Activated naive CD8-positive, alpha-beta T cell treated with anti-CD3 and anti-CD28 coated beads, Interleukin-2, amount 10 ng/mL, durations not matched to agents 7 days and 5 days (primary cell): ENCODE data around the gene TEX9. TPM values are rescaled to one million over a fixed set of nuclear protein-coding genes. Genes with fewer than 3 reads are reported as not detected.

ENCODE experiments used
- ATAC-seq: fragments of 150-1000 bp; cut with Tn5 transposase; one replicate; pipeline ENCODE4 v1.10.0; 2021; ENCODE audit warnings: low read depth, moderate library complexity
- POLR2A ChIA-PET: fragments of 350-600 bp; sonication (Branson Sonifier 250); formaldehyde crosslinking; loops from one replicate; lab custom pipeline; 2021; ENCODE audit warnings: antibody characterized with exemption; lab: Charles Lee
- DNase-seq: peaks from one replicate; pipeline ENCODE4 v3.0.0; 2021
- H3K27ac Mint-ChIP-seq: one replicate; pipeline ENCODE4 v1.8.0; 2022; ENCODE audit warnings: mild to moderate bottlenecking, mixed read lengths
- H3K27me3 Mint-ChIP-seq: one replicate; pipeline ENCODE4 v1.8.0; 2022; ENCODE audit warnings: mild to moderate bottlenecking, moderate library complexity, mixed read lengths
- H3K36me3 Mint-ChIP-seq: one replicate; pipeline ENCODE4 v1.8.0; 2021; ENCODE audit warnings: mild to moderate bottlenecking, mixed read lengths
- H3K4me1 Mint-ChIP-seq: one replicate; pipeline ENCODE4 v1.8.0; 2021; ENCODE audit warnings: mixed read lengths
- H3K4me3 Mint-ChIP-seq: one replicate; pipeline ENCODE4 v1.8.0; 2022; ENCODE audit warnings: mild to moderate bottlenecking, moderate library complexity, mixed read lengths
- H3K9me3 Mint-ChIP-seq: one replicate; pipeline ENCODE4 v1.8.0; 2021; ENCODE audit warnings: mixed read lengths
- total RNA-seq, 2 experiments: library from RNA; stranded (reverse); gene quantifications; one replicate each; pipeline ENCODE4 v1.2.3, GENCODE V29; 2021

Gene TEX9
- total RNA-seq, 2 experiments from 2014 or later, result 1.3 to 1.4 TPM

GRCh38 chr15:56428821-56429458 lies 63.7 kb downstream of the TEX9 start:
- no peak for DNase-seq

GRCh38 chr15:56432304-56432703 lies 67.1 kb downstream of the TEX9 start:
- peaks cover 9% of the 10 kb centered on the region for H3K27me3 Mint-ChIP-seq
- H3K4me3 Mint-ChIP-seq, result no peak overlapping the region
- no peaks in the 10 kb centered on the region for H3K36me3 Mint-ChIP-seq
- no peak overlapping the region for H3K27ac Mint-ChIP-seq
- H3K4me1 Mint-ChIP-seq, result no peaks in the 10 kb centered on the region
- H3K9me3 Mint-ChIP-seq, result peaks cover 1% of the 10 kb centered on the region
- POLR2A ChIA-PET, result no interaction called here
- ATAC-seq, result no peak
- no peak for DNase-seq

More at GRCh38 chr15:56428821-56429458, 63.7 kb downstream of the TEX9 start:
- no peak overlapping the region for H3K4me3 Mint-ChIP-seq
- H3K27ac Mint-ChIP-seq, result no peak overlapping the region
- peaks cover 3% of the 10 kb centered on the region for H3K36me3 Mint-ChIP-seq
- peaks cover 2% of the 10 kb centered on the region for H3K27me3 Mint-ChIP-seq
- H3K9me3 Mint-ChIP-seq, result peaks cover 2% of the 10 kb centered on the region
- POLR2A ChIA-PET, result interaction anchor here (0.6 kb wide), 1 partner anchor 119 kb away, joined by 5 read pairs; no protein-coding TSS in a partner anchor
- ATAC-seq, result no peak
- peaks cover 5% of the 10 kb centered on the region for H3K4me1 Mint-ChIP-seq

DNA sequence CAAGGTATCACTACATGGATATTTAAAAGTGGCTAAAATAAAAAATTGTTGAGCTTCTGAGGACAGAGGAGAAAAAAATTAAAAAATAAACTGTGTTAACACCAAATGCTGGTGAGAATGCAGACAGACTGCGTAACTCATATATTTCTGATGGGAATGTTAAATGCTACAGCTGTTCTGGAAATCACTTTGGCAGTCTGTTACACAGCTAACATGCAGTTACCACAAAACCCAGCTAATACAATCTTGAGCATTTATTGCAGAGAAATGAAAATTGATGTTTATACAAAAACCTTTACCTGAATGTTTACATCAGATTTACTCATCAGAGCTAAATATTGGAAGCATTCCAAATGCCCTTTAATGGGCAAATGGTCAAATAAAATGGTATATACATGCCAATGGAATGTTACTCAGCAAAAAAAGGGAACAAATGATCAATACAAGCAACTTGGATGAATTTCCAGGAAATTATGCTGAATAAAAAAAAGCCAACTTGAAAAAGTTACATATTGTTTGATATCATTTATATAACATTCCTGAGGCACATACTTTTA lies 75.1 kb downstream of the TEX9 start:
- Mint-ChIP-seq H3K4me1 (no peaks in the 10 kb centered on the region), H3K36me3 (no peaks in the 10 kb centered on the region), H3K27me3 (peaks cover 9% of the 10 kb centered on the region), H3K9me3 (peaks cover 1% of the 10 kb centered on the region), H3K4me3 (no peak overlapping the region), H3K27ac (no peak overlapping the region)
- POLR2A ChIA-PET, result no interaction called here
- DNase-seq (no peak), ATAC-seq (no peak)

DNA sequence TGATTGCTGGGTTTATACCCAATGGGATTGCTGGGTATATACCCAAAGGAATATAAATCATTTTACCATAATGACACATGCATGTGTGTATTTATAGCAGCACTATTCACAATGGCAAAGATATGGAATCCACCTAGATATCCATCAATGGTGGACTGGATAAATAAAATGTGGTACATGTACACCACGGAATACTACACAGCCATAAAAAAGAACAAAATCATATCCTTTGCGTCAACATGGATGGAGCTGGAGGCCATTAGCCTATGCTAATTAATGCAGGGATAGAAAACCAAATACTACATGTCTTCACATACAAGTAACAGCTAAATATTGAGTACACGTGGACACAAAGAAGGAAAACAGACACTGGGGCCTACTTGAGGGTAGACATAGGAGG lies 77.1 kb downstream of the TEX9 start:
- H3K9me3 Mint-ChIP-seq, result no peaks in the 10 kb centered on the region
- POLR2A ChIA-PET, result no interaction called here
- DNase-seq (no peak), ATAC-seq (no peak)
- no peaks in the 10 kb centered on the region for H3K4me1 Mint-ChIP-seq
- no peaks in the 10 kb centered on the region for H3K36me3 Mint-ChIP-seq
- H3K27ac Mint-ChIP-seq, result no peak overlapping the region
- H3K27me3 Mint-ChIP-seq, result peaks cover 5% of the 10 kb centered on the region
- no peak overlapping the region for H3K4me3 Mint-ChIP-seq

- H3K4me3 Mint-ChIP-seq, result no peak overlapping the region
- H3K27me3 Mint-ChIP-seq, result peaks cover 10% of the 10 kb centered on the region
- ATAC-seq, result no peak
- H3K36me3 Mint-ChIP-seq, result no peaks in the 10 kb centered on the region
- POLR2A ChIA-PET, result no interaction called here
- H3K27ac Mint-ChIP-seq, result no peak overlapping the region
- no peaks in the 10 kb centered on the region for H3K9me3 Mint-ChIP-seq
- no peak for DNase-seq
- H3K4me1 Mint-ChIP-seq, result no peaks in the 10 kb centered on the region
These were observed 80.5 kb downstream of the TEX9 start for GRCh38 chr15:56445746-56446145.

DNA sequence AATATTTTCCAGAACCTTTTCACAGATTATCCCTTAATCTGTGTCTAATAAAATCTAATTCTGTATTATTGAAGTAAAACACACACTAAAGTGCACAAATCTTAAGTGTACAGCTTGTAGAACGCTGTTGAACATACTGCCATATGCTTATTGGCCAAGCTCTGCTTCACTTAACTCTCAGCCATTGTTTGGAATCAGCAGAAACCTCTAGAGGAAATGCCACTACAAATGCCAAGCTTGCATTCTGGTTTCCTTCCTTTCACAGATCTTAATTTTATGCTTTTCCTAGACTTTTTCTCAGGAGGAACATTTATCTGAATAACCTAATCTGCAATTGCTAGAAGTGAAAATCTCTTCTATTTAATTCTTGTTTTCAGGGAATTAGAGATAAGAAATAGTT lies 89.6 kb downstream of the TEX9 start:
- Mint-ChIP-seq H3K27me3 (peaks cover 17% of the 10 kb centered on the region), H3K36me3 (no peaks in the 10 kb centered on the region), H3K4me3 (no peak overlapping the region), H3K9me3 (no peaks in the 10 kb centered on the region), H3K27ac (no peak overlapping the region), H3K4me1 (no peaks in the 10 kb centered on the region)
- ATAC-seq (no peak), DNase-seq (no peak)
- POLR2A ChIA-PET, result interaction anchor here (0.6 kb wide), 1 partner anchor 549 kb away, joined by 3 read pairs; no protein-coding TSS in a partner anchor

DNA sequence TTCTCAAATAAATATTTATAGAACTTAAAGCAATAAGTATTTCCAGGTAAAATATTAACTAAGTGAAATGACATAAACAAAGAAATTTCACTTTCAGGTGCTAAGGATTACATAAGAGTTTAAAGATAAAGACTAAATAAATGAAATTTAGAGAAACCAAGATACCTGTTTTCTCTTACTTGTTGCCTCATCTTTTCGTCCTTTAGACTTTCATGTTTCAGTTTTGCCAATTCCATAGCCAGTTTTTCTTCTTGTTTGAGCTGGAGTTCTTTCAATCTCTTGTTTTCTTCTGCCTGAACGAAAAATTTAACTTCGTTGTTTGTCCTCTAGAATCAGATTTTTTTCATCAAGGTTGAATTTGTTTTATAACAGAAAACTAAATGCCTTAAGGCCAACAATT lies 91.0 kb downstream of the TEX9 start:
- POLR2A ChIA-PET, result no interaction called here
- Mint-ChIP-seq H3K36me3 (no peaks in the 10 kb centered on the region), H3K4me1 (no peaks in the 10 kb centered on the region), H3K9me3 (no peaks in the 10 kb centered on the region), H3K27ac (no peak overlapping the region), H3K4me3 (no peak overlapping the region), H3K27me3 (peaks cover 13% of the 10 kb centered on the region)
- DNase-seq (no peak), ATAC-seq (no peak)

DNA sequence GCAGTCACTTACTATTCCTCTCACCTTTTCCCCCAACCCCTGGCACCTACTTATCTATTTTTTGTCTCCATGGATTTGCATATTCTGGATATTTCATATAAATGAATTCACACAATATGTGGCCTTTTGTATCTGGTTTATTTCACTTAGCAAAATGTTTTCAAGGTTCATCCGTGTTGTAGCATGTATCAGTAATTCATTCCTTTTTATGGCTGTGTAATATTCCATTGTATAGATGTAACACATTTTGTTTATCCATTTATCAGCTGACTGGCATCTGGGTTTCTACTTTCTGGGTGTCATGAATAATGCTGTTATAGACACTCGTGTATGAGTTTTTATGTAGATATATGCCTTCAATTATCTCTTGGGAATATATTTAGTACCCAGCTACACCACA lies 93.9 kb downstream of the TEX9 start:
- no peak overlapping the region for H3K4me3 Mint-ChIP-seq
- DNase-seq, result no peak
- POLR2A ChIA-PET, result no interaction called here
- no peaks in the 10 kb centered on the region for H3K36me3 Mint-ChIP-seq
- no peak for ATAC-seq
- peaks cover 15% of the 10 kb centered on the region for H3K27me3 Mint-ChIP-seq
- H3K4me1 Mint-ChIP-seq, result no peaks in the 10 kb centered on the region
- H3K27ac Mint-ChIP-seq, result no peak overlapping the region
- no peaks in the 10 kb centered on the region for H3K9me3 Mint-ChIP-seq

DNA sequence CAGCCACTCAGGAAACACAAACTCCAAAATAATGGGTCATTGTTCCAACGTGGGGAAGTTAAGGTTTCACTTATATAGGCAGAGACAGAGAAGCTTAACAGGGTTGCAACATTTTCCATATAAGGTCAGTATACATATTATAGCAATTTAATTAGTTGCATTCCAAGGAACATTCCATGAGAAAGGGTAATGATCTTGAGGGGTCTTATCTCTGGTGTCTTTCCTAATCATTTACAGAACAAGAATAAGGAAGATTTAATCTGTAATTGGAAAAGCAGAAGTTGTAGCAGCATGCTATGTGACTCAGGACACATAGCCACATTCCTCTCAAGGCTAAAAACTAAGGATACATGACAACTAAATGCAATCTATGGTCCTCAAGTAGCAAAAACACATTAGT lies 94.8 kb downstream of the TEX9 start:
- H3K9me3 Mint-ChIP-seq, result no peaks in the 10 kb centered on the region
- H3K27me3 Mint-ChIP-seq, result peaks cover 22% of the 10 kb centered on the region
- no peak overlapping the region for H3K27ac Mint-ChIP-seq
- no peak for DNase-seq
- no peaks in the 10 kb centered on the region for H3K36me3 Mint-ChIP-seq
- POLR2A ChIA-PET, result no interaction called here
- no peak for ATAC-seq
- H3K4me1 Mint-ChIP-seq, result peaks cover 5% of the 10 kb centered on the region
- no peak overlapping the region for H3K4me3 Mint-ChIP-seq

- Mint-ChIP-seq H3K9me3 (no peaks in the 10 kb centered on the region), H3K36me3 (no peaks in the 10 kb centered on the region), H3K27ac (no peak overlapping the region), H3K4me3 (no peak overlapping the region), H3K4me1 (peaks cover 10% of the 10 kb centered on the region), H3K27me3 (peaks cover 21% of the 10 kb centered on the region)
- POLR2A ChIA-PET, result interaction anchor here (0.7 kb wide), 1 partner anchor 1042 kb away, joined by 5 read pairs; no protein-coding TSS in a partner anchor
- DNase-seq, result no peak
- no peak for ATAC-seq
These were observed 95.7 kb downstream of the TEX9 start for GRCh38 chr15:56460947-56461346.

DNA sequence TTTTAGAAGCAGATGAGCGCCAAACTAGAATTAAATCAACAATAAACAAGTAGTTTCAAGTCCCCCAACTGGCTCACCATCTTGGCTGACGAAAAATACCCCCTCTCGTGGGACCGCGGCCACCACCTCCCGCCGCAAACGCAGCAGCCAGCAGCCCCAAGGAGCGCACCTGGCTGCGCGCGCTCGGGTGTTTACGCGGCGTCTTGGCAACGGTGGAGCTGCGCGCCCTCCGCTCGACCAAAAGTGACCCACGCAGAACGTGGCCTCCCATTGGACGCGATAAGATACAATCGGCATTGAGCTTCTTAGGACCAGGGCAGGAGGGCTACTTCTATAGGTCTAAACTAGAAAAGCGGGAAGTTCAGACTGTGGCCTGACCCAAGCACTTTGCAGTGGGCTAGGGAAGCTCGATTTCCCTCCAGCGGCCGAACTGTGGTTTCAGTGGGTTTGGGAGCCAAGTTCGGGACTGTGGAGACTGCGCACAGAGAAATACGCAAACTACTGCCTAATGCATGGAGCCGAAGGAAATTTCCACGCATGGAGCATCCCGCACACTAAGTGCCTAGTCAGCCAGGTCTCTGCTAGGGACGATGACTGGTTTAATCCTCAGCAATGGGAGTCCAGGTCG lies 99.8 kb downstream of the TEX9 start, which contains the start of gene MNS1:
Gene MNS1, minus strand, starts transcription at position 245 of the 628 bp plus-strand sequence. Its CDS starts 165 bp downstream, at position 80.
- peak; percentile 87 for DNase-seq
- POLR2A ChIA-PET, result interaction anchor here (0.6 to 2.4 kb wide), 2 partner anchors 13 to 220 kb away, joined by 3 to 11 read pairs; no protein-coding TSS in a partner anchor
- H3K36me3 Mint-ChIP-seq, result no peaks in the 10 kb centered on the region

GRCh38 chr15:56467616-56468015 lies 102.4 kb downstream of the TEX9 start:
- no peak overlapping the region for H3K4me3 Mint-ChIP-seq

More for the DNA sequence above, 99.8 kb downstream of the TEX9 start, which contains the start of gene MNS1:
- no peaks in the 10 kb centered on the region for H3K9me3 Mint-ChIP-seq
- H3K27ac Mint-ChIP-seq, result peak within 1 kb of the TSS; percentile 86
- ATAC-seq, result peak; percentile 98
- peaks cover 20% of the 10 kb centered on the region for H3K4me1 Mint-ChIP-seq
- H3K27me3 Mint-ChIP-seq, result peaks cover 10% of the 10 kb centered on the region
- peak within 1 kb of the TSS; percentile 90 for H3K4me3 Mint-ChIP-seq

GRCh38 chr15:56468401-56468800 lies 103.2 kb downstream of the TEX9 start:
- peaks cover 20% of the 10 kb centered on the region for H3K4me1 Mint-ChIP-seq
- peak overlapping the region; percentile 84 for H3K4me3 Mint-ChIP-seq
- peak overlapping the region; percentile 88 for H3K27ac Mint-ChIP-seq
- no peaks in the 10 kb centered on the region for H3K9me3 Mint-ChIP-seq
- DNase-seq (no peak), ATAC-seq (peak; percentile 59)
- H3K36me3 Mint-ChIP-seq, result no peaks in the 10 kb centered on the region
- peaks cover 13% of the 10 kb centered on the region for H3K27me3 Mint-ChIP-seq
- POLR2A ChIA-PET, result interaction anchor here (1.0 kb wide), 1 partner anchor 450 kb away, joined by 4 read pairs; the partner anchor contains the start of gene TCF12

More at GRCh38 chr15:56467616-56468015, 102.4 kb downstream of the TEX9 start:
- H3K4me1 Mint-ChIP-seq, result peaks cover 20% of the 10 kb centered on the region
- no peaks in the 10 kb centered on the region for H3K9me3 Mint-ChIP-seq
- POLR2A ChIA-PET, result no interaction called here
- H3K27me3 Mint-ChIP-seq, result peaks cover 10% of the 10 kb centered on the region
- no peak overlapping the region for H3K27ac Mint-ChIP-seq
- DNase-seq, result no peak
- no peak for ATAC-seq
- H3K36me3 Mint-ChIP-seq, result no peaks in the 10 kb centered on the region
